ENCODE results near the gene MPDZ. TPM values are rescaled to one million over a fixed set of nuclear protein-coding genes. Genes with fewer than 3 reads are reported as not detected.

MPDZ gene
- total and polyA plus RNA-seq, 2 of the 4 experiments (the other 2 are of a cell fraction), result 18.8 to 39.3 TPM

DNA sequence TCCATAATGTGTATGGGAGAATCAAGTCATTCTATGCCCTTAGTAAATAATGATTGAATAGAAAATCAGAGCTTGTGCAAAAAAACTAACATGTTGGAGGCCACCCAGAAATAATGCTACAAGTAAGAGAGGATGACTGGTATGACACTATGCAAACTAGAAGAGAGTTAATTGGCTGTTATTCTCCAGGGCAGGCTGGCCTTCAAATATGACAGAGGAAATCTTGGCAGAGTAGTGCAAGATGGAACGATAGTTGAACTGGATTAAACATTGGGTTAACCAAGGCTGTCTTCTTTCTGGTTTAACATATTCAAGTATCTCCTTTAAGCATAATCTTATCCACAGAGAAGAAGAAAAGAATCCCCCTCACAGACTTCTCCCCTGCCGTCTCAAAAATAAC, 196.1 kb downstream of the MPDZ start:
- Histone ChIP-seq H2BK20ac (ENCODE audit: low read depth, low read length) (no peak overlapping the region), H3K79me1 (ENCODE audit: low read depth in 1 of 2, low read length in 2 of 2) (no peaks in the 10 kb centered on the region), H2BK120ac (ENCODE audit: low read depth, low read length) (no peak overlapping the region), H2AFZ (replicated peaks; ENCODE audit: low read length, poor library complexity) (no peak overlapping the region), H3K18ac (ENCODE audit: low read depth, low read length) (no peak overlapping the region), H3K4me3 (ENCODE audit: insufficient read depth, low read depth, low read length) (no peak overlapping the region), H3K14ac (replicated peaks; ENCODE audit: low read depth, low read length) (no peak overlapping the region), H3K56ac (ENCODE audit: extremely low read depth, insufficient read depth, low read length) (no peak overlapping the region), H3K4ac (ENCODE audit: low read depth, low read length) (no peak overlapping the region), H3K36me3 (ENCODE audit: control insufficient read depth, insufficient read depth, low read length) (no peaks in the 10 kb centered on the region), H3K27me3 (ENCODE audit: control insufficient read depth, insufficient read depth, low read length) (no peaks in the 10 kb centered on the region), H3K4me2 (ENCODE audit: low read depth, low read length) (no peak overlapping the region), H3K27ac (ENCODE audit: insufficient read depth, low read length) (no peak overlapping the region), H3K23ac (ENCODE audit: low read depth, low read length) (no peak overlapping the region), H2BK15ac (ENCODE audit: low read depth, low read length) (no peak overlapping the region), H3K9me3 (ENCODE audit: control insufficient read depth, insufficient read depth, low read length) (no peaks in the 10 kb centered on the region), H2AK9ac (replicated peaks; ENCODE audit: low read depth, low read length, poor library complexity) (no peak overlapping the region), H3K9me1 (ENCODE audit: insufficient read depth, low read length) (no peaks in the 10 kb centered on the region), H4K20me1 (ENCODE audit: insufficient read depth, low read length) (no peaks in the 10 kb centered on the region), H4K5ac (ENCODE audit: low read depth, low read length) (no peak overlapping the region), H2AK5ac (ENCODE audit: low read depth, low read length) (no peak overlapping the region), H3K9ac (ENCODE audit: low read depth, low read length) (no peak overlapping the region), H4K8ac (ENCODE audit: low read depth in 2 of 2, low read length in 2 of 2) (no peak overlapping the region), H3K4me1 (ENCODE audit: control insufficient read depth, insufficient read depth, low read length) (no peaks in the 10 kb centered on the region), H4K91ac (ENCODE audit: insufficient read depth, low read depth, low read length) (no peak overlapping the region), H2BK5ac (ENCODE audit: low read depth, low read length, poor library complexity, severe bottlenecking) (no peak overlapping the region)
- WGBS, 2 experiments (ENCODE audit: extremely low coverage in 2 of 2, insufficient read length in 1 of 2), result no CpG with 5 or more reads among the region's 2 CpGs
- intact Hi-C loops (cut with micrococcal nuclease) (no loop called here), dilution Hi-C loops (cut with HindIII; ENCODE audit: low sequenced_read_pairs, unreplicated experiment) (no loop called here), in situ Hi-C loops (cut with MboI; ENCODE audit: low sequenced_read_pairs) (no loop called here)
- CTCF ChIA-PET, result no interaction called here
- DNase-seq (no peak), ATAC-seq (ENCODE audit: low read depth) (no peak)
- BruUV-seq (replicated peaks), result no TSS peak
- POLR2A ChIA-PET (ENCODE audit: unreplicated experiment), result no interaction called here
- no peak for TF ChIP-seq BHLHE40 (IDR thresholded peaks at IDR 0.05; ENCODE audit: low read depth, low read length)
- TF ChIP-seq MAZ (IDR thresholded peaks at IDR 0.05; ENCODE audit: borderline replicate concordance, low read depth, low read length), result no peak
- no peak for TF ChIP-seq MAFK (IDR thresholded peaks at IDR 0.05; ENCODE audit: low read depth, low read length)
- TF ChIP-seq RAD21 (IDR thresholded peaks at IDR 0.05; ENCODE audit: low read length), result no peak
- TF ChIP-seq RFX5 (IDR thresholded peaks at IDR 0.05; ENCODE audit: low read depth, low read length), result no peak
- no peak for TF ChIP-seq CEBPB (IDR thresholded peaks at IDR 0.05; ENCODE audit: low read depth, low read length)
- no peak for TF ChIP-seq FOS (IDR thresholded peaks at IDR 0.05; ENCODE audit: low read depth, low read length)
- TF ChIP-seq, protein P1, sequence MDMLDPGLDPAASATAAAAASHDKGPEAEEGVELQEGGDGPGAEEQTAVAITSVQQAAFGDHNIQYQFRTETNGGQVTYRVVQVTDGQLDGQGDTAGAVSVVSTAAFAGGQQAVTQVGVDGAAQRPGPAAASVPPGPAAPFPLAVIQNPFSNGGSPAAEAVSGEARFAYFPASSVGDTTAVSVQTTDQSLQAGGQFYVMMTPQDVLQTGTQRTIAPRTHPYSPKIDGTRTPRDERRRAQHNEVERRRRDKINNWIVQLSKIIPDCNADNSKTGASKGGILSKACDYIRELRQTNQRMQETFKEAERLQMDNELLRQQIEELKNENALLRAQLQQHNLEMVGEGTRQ (IDR thresholded peaks at IDR 0.05; ENCODE audit: low read depth, low read length), result no peak
